SW 1271 (cell line): ENCODE data around the gene HOXD3.
A peak's percentile ranks its signal among the peaks of the same experiment; 100 is the strongest.

Source experiments
- DNase-seq, 2 experiments: peaks; one replicate each; lab custom pipeline; 2025; lab: John Stamatoyannopoulos, UW

HOXD3 gene

DNA sequence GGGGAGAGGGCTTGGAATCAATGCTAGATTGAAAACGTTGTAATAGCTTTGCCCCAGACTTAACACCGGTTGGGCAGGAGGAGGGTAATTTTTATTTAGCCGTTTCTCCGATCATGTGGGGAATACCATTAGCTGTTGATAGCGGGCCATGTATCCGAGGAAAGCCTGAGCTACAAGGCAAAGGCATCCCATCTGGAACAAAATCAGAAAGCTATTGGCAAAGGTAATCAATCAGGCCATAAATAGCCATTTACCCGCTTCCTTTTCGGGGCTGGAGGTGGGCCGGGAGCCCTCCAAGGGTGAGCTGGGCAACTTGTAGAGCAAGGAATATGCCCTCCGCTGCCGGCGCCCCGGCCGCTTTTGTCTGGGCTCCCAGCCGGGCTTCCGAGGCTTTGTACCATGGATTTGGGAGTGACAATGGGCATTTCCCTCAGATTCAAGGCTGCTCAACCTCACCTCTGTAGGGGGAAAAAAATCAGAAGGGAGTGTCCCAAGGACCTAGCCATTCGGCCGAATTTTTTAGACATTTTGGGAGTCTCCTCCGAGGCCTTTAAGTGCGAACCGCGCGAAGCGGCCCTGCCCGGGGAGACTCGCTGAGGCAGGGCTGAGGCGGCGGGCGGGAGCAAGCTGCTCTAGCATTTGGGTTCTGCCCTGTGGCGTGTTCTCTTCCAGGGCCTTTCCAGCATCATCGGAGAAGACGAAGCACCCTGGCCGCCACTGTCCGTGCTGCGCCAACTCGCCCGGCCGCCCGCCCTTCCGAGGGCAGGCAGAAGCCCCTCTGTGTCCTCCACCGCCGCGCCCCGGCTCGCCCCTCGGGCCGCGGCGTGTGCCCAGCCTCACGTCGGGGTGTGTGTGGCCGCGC, 35.7 kb upstream of the HOXD3 start:
- no peak for DNase-seq

DNA sequence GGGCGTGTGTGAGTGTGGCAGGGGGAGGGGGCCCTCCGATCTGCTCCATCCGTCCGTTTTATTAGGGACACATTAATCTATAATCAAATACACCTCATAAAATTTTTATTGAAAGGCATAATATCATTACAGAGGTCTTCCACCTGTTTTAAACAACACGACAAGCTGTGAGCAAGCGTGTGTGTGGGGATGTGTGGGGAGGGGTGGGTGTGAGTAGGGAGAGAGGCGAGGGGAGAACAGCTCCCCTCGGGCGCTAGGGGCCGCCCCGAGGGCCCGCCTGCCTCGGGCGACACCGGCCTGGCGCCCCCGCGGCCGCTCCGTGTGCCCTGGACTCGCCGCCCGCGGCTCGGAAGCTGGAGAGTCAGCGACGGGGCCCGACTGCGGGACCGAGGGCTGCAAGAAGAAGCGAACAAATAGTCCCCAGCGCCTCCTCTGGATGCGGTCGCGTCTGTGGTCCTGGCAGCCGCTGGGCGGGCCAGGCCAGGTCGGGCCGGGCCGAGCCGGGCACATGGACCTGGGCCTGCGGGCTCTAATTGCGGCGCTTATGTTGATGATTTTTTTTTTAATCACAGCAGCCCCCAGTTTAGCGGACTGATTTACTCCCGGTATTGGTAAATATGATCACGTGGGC, 34.9 kb upstream of the HOXD3 start:
- DNase-seq, result peak; percentile 55 to 82

- DNase-seq, result no peak
Measured at GRCh38 chr2:176122683-176123410, 34.3 kb upstream of the HOXD3 start, which contains the start of gene HOXD9. TSS of gene HOXD9 (plus strand) at chr2:176122719. CDS start at chr2:176122769, 50 bp downstream.

DNA sequence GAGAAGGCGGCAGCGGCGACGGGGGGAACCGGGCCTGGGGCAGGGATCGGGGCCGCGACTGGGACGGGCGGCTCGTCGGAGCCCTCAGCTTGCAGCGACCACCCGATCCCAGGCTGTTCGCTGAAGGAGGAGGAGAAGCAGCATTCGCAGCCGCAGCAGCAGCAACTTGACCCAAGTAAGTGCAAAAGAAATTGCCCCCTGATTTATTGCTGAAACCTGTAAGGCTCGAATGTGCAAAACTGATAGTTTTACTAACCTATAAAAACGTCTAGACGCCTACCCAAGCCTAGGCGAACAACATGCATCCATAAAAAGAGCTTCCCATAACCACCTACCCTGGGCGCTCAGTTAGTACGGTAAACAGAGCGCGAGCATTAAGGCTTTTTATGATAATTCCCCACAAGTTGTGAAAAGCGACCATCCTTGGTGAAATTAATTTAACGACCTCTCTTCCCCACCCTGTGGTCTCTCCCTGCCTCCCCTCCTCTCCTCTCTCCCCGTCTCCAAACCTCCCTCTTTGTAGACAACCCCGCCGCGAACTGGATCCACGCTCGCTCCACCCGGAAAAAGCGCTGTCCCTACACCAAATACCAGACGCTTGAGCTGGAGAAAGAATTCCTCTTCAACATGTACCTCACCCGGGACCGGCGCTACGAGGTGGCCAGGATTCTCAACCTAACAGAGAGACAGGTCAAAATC, 33.5 kb upstream of the HOXD3 start:
- DNase-seq, result no peak

DNA sequence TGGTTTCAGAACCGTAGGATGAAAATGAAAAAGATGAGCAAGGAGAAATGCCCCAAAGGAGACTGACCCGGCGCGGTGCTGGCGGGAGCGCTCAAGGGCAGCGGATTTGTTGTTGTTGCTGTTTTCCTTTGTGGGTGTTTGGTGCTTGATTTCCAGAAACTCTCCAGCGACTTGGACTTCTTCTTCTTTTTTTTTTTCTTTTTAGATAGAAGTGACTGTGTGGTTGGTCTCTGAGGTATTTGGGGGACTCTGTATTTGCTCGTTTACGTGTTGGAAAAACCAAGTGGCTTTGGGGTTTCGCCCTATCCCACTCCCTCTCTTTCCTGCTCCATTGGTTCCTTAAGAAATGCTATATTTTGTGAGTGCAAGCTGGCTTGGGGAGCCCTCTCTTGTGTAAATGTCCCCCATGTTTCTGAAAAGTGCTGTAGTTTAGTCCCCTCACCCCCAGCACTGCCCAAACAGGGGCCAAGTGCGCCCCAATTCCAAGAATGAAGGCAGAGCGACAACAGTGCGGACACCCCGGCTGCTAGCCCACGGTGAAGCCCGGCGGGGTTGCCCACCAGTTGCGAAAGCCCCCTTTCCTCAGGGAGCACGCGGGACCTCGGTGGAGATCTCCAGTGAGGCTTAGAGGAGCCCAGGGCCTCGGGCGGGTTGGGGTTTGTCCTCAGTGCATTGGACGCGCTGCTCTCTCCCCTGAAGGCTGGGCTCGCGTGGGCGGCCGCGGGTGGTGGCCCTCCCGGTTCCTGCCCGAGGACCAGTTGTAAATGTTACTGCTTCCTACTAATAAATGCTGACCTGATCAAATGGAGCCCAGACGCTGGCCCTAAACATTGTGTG, 32.8 kb upstream of the HOXD3 start:
- no peak for DNase-seq

GRCh38 chr2:176124947-176125771, 31.9 kb upstream of the HOXD3 start:
- DNase-seq, result no peak

DNA sequence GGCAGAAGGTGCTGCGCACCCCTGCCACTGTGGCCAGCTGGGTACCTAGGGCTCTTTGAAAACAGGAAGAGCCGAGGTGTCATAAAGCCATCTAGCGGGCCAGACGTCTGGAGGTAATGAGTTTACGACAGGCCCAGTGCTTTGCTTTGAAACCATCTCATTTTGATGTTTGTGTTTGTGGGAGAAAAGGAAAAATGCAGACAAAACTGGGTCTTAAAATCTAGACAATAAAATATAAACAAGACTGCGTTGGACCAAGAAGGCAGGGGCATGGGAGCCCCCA, 31.4 kb upstream of the HOXD3 start:
- DNase-seq, result no peak

DNA sequence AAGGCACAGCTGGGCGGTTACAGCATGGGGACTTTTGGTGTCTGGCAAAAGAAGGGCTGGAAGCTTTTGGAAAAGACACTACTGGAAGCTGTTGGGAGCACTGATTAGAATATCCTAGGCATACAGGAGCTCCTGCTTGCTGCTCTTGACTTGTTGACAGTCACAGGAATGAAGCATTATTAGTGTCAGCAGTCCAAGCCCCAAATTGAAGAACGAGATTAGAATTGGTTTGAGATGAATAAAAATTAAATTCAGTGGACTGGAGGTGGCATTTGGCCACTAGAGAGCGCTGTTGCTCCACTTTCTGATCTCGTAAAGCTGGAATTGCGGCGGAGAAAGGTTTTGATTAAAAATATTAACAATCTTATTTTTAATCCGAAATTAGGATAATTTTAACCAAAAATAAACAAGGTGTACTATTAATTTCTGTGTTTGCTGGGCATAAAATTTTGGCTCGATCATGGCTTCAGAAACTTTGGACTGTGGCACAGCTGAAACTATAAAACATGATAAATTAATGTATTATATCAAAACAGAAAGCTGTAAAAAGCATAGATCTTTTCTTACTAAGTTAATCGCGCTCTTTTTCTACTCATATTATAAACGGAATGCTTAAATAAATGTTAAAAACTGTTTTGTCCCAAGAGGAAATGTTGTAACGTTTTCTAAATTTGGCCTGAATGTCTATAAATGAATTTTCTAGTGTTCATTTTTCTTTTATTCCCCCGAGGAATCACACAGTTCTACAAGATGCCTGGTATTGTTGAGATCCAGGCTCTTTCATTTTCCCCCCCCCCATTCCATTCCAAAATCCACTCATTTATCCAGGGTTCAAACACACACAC, 30.0 kb upstream of the HOXD3 start:
- peak in 1 of 2 experiments; percentile 53 for DNase-seq

GRCh38 chr2:176127774-176128072, 29.4 kb upstream of the HOXD3 start:
- no peak for DNase-seq

DNA sequence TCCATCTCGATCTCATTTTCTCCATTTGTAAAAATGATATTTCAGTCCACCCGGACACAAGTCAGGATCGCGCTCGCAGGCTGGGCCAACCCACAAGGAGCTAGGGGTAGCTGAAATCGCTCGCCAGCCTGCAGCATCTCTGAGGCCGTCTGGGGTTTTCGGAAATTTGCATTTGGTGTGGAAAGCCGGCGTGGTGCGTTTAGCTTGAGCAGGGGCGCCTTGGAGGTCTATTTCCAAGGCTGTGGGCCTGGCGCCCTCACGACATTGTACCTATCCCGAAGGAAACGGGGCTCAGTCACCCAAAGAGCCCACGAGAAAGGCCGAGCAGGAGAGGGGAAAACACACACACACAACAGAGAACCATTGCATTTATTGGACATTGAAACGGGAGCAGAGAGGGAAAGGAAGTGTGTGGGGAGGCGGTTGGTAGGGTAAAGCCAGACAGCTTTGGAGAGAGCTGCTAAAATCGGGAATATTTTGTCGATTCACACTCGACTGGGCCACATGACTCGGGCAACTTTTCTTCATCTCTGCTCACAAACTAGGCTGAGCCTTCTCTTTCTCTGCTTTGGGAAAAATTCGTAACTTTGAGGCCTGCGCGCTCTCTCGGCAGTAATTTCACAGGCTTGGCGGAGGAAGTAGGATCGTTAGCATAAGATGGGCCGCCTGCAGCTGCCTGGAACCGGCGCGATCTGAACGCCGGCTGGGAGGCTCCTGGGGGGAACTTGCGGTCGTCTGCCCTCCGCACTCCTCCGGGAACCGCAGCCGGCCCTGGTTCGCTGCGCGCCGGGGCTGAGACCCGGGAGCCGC, 28.7 kb upstream of the HOXD3 start:
- DNase-seq, result no peak

- DNase-seq, result peak; percentile 32 to 81
Measured at GRCh38 chr2:176128982-176129796, 27.9 kb upstream of the HOXD3 start, which contains the start of gene HOXD8. TSS of gene HOXD8 (plus strand) at chr2:176129705. CDS start at chr2:176130367, 662 bp downstream.

- peak in 1 of 2 experiments; percentile 64 for DNase-seq
Measured at GRCh38 chr2:176129813-176130146, 27.3 kb upstream of the HOXD3 start.

DNA sequence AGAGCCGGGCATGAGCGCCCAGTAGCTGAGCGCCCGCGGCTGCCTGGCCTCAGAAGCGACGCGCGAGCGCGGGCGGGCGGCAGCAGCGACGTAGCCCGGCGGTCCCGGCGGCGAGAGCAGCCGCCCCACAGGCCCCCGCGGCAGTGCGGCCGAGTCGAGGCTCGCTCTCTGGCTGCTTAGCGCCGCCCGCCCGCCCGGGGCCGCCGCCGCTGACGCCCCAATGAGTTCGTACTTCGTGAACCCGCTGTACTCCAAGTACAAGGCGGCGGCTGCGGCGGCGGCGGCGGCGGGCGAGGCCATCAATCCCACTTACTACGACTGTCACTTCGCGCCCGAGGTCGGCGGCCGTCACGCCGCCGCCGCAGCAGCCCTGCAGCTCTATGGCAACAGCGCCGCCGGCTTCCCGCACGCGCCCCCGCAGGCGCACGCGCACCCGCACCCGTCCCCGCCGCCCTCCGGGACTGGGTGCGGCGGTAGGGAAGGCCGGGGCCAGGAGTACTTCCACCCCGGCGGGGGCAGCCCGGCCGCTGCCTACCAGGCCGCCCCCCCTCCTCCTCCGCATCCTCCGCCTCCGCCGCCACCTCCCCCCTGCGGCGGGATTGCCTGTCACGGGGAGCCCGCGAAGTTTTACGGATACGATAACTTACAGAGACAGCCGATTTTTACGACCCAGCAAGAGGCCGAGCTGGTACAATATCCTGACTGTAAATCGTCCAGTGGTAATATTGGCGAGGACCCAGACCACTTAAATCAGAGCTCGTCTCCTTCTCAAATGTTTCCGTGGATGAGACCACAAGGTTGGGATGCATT, 26.8 kb upstream of the HOXD3 start:
- DNase-seq, result peak in 1 of 2 experiments; percentile 50

GRCh38 chr2:176130957-176131847, 25.9 kb upstream of the HOXD3 start:
- DNase-seq, result no peak

DNA sequence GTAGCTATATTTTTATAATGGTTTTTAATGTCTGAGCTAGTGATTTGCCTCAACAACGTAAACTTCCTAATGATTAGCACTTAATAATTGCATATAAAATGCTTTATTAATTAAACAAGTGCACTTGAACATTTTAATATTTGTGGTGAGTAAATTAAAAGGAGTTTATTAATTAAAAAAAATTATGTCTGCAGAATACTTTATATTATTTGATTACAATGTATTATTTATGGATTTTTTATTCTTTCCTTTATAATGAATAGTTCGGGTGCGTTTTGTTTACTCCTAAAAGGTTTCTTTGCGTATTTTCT, 25.3 kb upstream of the HOXD3 start:
- DNase-seq, result no peak
